ENCODE data around the gene ZHX3.

GRCh38 chr20:41177636-41178035 is 139.9 kb downstream of the ZHX3 start:
- TF ChIP-seq CTCF (IDR thresholded peaks at IDR 0.05 in 8 of 11, conservative IDR thresholded peaks at IDR 0.05 in 3 of 11) (no peak), POLR2AphosphoS5 (IDR thresholded peaks at IDR 0.05) (no peak)

All from spleen (tissue), 7 donors.